SU-DHL-6 (cell line): ENCODE data around the gene SPOCK1.

Source experiments
- CTCF ChIP-seq: fragments of 200-600 bp; sonication (generic); IDR thresholded peaks from one replicate; pipeline ENCODE4 v1.5.1; 2017; ENCODE audit warnings: antibody characterized with exemption, mild to moderate bottlenecking, low read length, moderate library complexity; ENCODE audit not compliant: insufficient read depth, poor library complexity, severe bottlenecking
- EZH2phosphoT487 ChIP-seq: fragments of 200-600 bp; sonication (generic), shearing (Covaris generic); conservative IDR thresholded peaks from 2 replicates; pipeline ENCODE4 v1.6.1; 2018; ENCODE audit warnings: mild to moderate bottlenecking, antibody characterized with exemption, low read length, moderate library complexity, mixed read lengths

DNA sequence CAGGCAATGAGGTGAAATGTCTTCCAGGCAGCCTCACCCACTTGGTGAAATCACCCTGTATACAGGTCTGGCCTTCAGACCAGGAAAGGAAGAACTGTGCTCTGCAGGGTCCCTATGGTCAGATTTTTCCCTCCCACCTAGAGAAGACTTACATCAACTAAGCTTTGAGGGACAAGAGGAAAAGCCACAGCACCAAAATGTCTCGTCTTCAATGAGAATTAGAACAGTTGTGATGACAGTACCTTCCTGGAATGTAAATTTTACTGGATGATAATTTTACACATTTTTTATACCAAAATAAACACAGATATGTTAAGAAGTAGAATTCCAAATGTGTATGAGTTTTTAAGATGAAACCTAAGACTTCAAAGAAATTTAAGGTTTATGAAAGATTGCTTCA is 283.9 kb downstream of the SPOCK1 start:
- TF ChIP-seq CTCF: no peak
- TF ChIP-seq EZH2phosphoT487: no peak
